ENCODE data around the gene DOCK9.

Gene DOCK9

GRCh38 chr13:98785405-98785804 is 192.5 kb downstream of the DOCK9 start:
- DNase-seq, result no peak

DNA sequence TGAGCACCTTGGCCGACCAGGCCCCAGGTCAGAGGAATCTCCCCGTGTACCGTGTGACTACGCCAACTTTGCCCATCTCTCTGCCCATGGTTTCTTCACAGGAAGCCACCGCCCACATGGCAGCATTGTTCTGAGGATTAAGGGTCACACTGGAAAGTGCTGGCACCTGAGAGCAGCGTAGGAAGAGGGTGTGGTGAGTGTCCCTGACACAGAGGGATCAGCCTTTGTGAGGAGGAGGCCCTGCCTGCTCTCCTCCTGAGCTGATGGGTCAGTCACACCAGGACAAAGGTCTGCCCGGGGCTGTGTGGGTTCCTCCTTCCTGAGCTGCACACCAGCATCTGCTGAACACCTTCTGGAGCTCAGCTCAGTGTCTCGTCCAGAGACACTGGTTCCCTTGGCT is 193.2 kb downstream of the DOCK9 start:
- no peak for DNase-seq

DNA sequence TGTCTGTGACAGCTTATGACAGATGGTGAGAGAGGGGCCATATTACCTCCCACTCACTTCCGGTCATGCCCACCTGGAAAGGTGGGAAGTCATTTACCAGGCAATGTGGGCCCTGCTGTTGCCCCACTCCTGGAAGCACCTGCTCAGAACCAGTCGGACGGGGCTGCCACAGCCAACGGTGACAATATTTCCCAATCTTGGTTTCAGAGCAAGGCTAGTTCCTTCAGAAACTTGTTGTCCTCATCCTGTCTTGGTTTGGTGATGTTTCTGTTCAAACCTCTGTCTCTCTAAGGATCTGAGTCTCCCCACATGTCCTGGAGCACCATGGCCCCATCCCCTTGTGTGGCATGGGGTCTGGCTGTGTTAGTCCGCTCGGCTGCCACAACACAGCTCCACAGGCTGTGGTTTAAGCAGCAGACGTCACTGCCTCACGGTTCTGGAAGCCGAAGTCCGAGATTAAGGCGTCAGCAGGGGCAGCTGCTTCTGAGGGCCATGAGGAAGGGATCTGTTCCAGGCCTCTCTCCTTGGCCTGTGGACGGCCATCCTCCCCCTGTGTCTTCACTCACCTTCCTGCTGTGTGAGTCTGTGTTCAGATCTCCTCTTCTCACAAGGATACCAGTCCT is 193.9 kb downstream of the DOCK9 start:
- DNase-seq, result no peak

DNA sequence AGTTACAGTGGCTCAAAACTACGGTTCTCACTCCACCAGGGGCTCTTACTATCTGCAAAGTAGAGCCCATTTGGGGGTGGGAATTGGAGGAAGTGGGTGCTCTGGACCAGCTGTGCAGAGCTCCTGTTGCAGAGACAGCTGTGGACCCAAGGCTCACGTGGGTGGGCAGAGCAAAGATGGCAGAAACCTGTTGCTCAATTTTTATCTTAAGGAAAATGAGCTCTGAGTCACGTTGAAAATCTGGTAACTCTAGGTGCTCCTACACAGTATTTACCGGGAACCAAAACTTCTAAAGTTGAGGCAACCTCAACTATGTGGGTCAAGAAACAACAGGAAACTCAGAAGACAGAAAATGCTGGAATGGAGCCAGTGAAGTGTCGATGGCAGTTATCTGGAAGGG is 195.2 kb downstream of the DOCK9 start:
- DNase-seq, result no peak

- DNase-seq, result no peak
Measured at GRCh38 chr13:98781905-98782304, 196.0 kb downstream of the DOCK9 start.

- no peak for DNase-seq
Measured at GRCh38 chr13:98781470-98781869, 196.4 kb downstream of the DOCK9 start.

GRCh38 chr13:98781045-98781444 is 196.8 kb downstream of the DOCK9 start:
- DNase-seq, result peak; percentile 57

DNA sequence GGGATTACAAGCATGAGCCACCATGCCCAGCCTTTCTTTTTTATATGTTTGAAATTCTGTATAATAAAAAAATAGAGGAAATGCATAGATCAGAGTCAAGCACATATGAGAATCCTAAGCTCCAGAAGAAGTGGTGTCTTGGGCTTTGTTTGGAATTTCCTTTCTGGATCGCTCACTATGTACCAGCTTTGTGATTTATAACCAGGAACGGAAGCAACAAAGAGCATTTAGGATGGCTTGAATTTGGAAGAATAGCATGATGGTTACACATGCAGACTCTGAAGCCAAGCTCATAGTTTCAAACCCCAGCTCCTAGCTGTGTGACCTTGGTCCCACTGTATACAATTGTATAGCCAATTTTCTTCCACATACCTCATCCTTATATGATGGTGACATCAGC is 197.4 kb downstream of the DOCK9 start:
- DNase-seq, result peak; percentile 26

- DNase-seq, result no peak
Measured at GRCh38 chr13:98779695-98780094, 198.2 kb downstream of the DOCK9 start.

DNA sequence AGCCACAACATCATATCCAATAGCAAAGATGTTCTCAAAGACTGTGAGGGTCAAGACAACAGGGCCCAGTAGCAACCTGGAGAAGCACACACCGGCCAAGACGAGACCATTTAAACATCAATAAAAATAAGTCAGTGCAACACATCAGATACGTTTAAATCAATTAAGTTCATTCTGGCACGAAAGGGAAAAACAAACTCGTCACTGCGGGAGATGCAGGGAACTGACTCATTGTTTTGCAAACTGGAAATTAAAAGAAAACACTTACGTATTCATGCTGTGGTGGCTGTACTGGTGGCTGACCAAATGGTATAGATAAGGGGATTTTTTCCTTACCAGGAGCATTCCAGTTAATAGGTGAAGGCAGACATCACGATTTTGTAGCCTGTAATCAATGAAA is 199.1 kb downstream of the DOCK9 start:
- no peak for DNase-seq

- no peak for DNase-seq
Measured at GRCh38 chr13:98776644-98777043, 201.2 kb downstream of the DOCK9 start.

GRCh38 chr13:98775844-98776598 is 201.8 kb downstream of the DOCK9 start:
- peak; percentile 67 for DNase-seq

- DNase-seq, result no peak
Measured at GRCh38 chr13:98775386-98775785, 202.5 kb downstream of the DOCK9 start.

- DNase-seq, result no peak
Measured at GRCh38 chr13:98774776-98775175, 203.1 kb downstream of the DOCK9 start.

DNA sequence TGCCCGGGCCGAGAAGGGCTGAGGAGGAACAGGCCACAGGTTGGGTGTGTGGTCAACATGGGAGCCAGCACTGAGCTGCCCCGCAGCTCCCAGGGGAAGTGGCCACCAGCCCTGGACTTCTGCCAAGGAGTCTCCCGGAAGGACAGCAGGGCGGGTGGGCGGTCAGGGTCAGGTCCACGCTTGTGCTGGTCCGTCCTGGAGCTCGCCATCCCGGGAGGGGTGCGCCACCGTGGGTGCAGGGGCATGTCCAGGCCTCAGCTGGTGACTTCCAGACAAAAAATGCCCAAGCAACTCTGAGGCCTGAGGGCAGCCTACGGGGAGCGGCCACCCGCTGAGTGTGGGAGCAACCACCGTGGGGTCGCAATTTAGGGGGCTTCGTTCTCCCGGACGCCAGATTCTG is 203.9 kb downstream of the DOCK9 start:
- no peak for DNase-seq

DNA sequence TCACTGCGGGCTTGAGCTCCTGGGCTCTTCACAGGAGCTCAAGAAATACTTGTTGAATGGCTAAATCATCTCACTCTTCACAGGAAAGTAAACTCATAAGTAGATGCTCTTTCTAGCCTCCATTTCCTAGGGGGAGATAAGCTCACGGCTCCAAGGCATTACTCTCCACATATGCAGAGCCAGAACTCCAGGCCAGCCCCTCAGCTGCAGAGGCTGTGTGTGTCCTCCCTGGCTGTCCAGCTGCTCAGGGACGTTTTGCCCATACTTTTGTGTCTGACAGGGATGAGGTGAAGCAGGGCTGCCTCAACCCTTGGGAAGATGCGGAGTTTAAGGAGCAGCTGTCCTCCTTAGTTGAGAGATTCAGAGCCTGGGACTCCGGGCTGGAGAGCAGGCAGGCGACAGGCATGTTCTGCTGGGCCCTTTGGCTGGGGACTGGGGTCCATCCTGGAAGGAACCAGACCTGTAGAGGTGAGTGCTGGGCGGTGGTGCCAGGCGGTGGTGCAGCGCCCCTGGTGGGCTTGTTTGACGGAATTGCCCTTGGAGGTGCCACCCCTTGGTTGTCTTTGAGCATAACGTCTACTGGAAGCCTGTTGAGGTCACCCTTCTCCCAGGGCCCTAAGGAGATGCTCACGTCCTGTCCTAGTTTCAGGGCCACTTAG is 204.9 kb downstream of the DOCK9 start:
- DNase-seq, result no peak

DNA sequence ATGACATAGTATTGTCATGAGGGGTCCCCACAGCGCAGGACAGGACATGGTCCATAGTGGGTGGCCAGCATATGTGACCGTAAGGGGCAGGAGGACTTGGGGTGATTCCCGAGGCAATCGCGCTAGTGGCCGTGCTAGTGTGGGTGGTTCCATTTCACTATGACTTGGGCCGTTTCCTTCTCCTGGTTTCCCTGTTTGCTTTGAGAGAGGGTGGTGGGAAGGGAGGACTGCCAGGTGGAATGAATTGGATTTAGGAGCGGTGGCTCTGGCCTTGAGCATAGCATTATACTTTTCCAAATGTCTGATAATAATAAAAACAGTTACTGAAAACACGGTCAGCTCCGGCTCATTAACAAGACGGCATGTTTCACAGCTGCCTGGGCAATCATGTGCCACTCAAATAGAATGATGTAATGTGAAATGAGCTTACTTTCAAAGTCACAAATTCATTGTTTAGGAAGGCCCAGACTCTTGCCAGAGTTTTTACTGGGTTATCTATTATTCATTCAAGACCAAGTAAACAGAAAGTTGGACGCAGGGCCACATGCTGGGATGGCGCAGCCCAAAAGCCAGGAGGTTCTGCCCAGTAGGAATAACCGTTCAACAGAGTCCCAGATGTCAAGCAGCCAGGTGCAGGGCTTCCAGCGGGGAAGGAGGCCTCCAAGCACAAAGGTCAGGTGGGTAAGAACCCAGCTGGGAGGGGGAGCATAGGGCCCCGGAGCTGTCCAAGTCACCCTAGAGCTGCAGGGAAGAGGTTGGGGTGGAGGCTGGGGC is 205.8 kb downstream of the DOCK9 start:
- no peak for DNase-seq

DNA sequence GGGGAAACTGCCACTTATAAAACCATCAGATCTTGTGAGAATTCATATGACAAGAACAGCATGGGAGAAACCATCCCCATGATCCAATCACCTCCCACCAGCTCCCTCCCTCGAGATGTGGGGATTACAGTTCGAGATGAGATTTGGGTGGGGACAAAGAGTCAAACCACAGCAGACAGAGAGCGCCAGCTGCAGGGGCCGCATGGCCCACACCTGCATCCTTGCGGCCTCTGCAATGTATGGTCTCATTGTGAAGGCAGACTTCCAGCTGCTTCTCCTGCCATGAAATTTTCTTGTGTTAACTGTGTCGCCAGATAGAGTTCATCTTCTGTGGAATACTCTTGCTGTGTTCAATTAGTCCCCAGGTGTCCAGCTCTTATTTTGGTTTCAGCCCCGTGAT is 208.1 kb downstream of the DOCK9 start:
- DNase-seq, result no peak

DNA sequence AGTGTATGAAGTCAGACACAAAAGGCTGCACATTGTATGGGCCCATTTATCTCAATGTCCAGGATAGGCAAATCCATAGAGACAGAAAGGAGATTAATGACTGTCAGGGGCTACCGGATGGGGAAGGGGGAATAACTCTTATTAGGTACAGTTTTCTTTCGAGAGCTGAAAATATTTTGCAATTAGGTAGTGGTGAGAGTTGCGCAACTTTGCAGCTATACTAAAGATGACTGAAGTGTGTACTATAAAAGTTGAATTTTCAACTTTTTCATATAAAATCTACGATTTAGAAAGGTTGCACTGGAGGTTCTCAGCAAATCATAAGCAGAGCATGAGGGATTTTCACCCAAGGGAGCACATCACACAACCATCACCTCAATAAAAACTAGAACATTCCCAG is 209.3 kb downstream of the DOCK9 start:
- no peak for DNase-seq

DNA sequence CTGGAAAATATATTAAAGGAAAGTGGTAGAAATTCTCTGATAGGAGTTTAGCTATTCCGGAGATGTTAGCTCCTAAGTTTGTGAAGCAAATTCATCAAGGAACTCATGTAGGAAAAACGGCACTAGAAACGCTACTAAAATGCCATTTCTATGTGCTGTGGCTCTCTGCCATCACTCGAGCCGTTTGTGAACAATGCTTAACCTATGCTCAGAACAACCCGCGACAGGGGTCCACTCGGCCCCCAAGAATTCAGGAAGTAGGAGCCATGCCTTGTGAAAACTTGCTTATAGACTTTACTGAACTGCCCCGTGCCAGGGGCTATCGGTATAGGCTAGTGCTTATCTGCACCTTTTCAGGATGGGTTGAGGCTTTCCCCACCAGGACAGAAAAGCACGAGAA is 211.2 kb downstream of the DOCK9 start:
- DNase-seq, result no peak

DNA sequence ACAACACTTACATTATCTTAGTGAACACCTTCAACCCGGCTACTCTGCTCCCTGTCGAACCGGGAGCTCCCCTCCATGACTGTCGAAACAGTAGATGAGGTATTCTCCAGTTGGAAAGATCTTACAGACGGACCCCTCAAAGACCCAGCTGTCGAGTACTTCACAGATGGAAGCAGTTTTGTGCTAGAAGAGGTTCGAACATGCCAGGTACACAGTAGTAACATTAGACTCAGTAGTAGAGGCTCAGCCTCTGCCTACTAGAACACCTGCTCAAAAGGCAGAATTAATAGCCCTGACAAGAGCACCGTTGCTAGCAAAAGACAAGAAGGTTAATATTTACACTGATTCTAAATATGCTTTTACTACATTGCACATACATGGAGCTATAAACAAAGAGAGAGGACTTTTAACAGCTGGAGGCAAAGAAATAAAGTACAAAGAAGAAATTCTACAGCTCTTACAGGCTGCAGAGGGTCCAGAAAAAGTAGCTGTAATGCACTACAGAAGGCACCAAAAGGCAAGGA is 211.8 kb downstream of the DOCK9 start:
- DNase-seq, result no peak

DNA sequence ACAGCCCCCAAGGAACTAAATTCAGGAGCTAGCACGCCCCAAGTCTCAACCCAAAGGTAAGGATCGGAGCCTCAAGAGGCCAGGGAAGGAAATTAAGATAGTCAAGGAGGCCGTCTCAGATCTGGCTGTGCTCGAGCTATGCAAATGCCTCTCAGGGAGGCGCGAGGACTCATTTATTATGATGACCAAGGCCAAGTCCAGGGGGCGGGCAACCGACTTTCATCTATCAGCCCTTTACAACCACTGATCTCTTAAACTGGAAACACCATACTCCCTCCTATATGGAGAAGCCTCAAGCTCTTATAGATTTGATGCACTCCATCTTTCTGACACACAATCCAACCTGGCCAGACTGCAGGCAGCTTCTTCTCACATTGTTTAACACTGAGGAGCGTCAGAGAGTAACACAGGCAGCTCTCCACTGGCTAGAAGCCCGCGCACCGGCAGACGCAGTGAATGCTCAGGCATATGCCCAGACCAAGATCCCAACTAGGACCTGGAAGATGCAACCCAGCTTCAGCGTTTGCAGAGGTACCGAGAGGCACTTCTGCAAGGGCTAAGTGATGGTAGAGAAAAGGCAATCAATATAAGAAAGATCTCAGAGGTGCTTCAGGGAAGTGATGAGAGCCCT is 215.8 kb downstream of the DOCK9 start:
- no peak for DNase-seq
